Measurements from ENCODE around the gene ZNF182.

ZNF182 gene

GRCh38 chrX:48003758-48004457 lies at the start of gene ZNF182 (continued):
- no peak for TF ChIP-seq ZNF114 (tag by site-specific recombination; IDR thresholded peaks at IDR 0.05)
- TF ChIP-seq ZNF404 (tag by site-specific recombination; IDR thresholded peaks at IDR 0.05): no peak
- TF ChIP-seq, protein P1, sequence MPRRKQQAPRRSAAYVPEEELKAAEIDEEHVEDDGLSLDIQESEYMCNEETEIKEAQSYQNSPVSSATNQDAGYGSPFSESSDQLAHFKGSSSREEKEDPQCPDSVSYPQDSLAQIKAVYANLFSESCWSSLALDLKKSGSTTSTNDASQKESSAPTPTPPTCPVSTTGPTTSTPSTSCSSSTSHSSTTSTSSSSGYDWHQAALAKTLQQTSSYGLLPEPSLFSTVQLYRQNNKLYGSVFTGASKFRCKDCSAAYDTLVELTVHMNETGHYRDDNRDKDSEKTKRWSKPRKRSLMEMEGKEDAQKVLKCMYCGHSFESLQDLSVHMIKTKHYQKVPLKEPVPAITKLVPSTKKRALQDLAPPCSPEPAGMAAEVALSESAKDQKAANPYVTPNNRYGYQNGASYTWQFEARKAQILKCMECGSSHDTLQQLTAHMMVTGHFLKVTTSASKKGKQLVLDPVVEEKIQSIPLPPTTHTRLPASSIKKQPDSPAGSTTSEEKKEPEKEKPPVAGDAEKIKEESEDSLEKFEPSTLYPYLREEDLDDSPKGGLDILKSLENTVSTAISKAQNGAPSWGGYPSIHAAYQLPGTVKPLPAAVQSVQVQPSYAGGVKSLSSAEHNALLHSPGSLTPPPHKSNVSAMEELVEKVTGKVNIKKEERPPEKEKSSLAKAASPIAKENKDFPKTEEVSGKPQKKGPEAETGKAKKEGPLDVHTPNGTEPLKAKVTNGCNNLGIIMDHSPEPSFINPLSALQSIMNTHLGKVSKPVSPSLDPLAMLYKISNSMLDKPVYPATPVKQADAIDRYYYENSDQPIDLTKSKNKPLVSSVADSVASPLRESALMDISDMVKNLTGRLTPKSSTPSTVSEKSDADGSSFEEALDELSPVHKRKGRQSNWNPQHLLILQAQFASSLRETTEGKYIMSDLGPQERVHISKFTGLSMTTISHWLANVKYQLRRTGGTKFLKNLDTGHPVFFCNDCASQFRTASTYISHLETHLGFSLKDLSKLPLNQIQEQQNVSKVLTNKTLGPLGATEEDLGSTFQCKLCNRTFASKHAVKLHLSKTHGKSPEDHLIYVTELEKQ (tag by site-specific recombination; IDR thresholded peaks at IDR 0.05; ENCODE audit: borderline replicate concordance): no peak
- no peak for TF ChIP-seq ZNF571 (tag by site-specific recombination; IDR thresholded peaks at IDR 0.05)
- TF ChIP-seq ZNF174 (tag by site-specific recombination; IDR thresholded peaks at IDR 0.05): no peak
- TF ChIP-seq, protein P2, sequence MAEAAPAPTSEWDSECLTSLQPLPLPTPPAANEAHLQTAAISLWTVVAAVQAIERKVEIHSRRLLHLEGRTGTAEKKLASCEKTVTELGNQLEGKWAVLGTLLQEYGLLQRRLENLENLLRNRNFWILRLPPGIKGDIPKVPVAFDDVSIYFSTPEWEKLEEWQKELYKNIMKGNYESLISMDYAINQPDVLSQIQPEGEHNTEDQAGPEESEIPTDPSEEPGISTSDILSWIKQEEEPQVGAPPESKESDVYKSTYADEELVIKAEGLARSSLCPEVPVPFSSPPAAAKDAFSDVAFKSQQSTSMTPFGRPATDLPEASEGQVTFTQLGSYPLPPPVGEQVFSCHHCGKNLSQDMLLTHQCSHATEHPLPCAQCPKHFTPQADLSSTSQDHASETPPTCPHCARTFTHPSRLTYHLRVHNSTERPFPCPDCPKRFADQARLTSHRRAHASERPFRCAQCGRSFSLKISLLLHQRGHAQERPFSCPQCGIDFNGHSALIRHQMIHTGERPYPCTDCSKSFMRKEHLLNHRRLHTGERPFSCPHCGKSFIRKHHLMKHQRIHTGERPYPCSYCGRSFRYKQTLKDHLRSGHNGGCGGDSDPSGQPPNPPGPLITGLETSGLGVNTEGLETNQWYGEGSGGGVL (tag by site-specific recombination; IDR thresholded peaks at IDR 0.05): no peak
- TF ChIP-seq BCL11B (tag by site-specific recombination; IDR thresholded peaks at IDR 0.05; ENCODE audit: low read depth): no peak
- TF ChIP-seq ZNF354C (tag by site-specific recombination; IDR thresholded peaks at IDR 0.05; ENCODE audit: borderline replicate concordance, low read depth): no peak
- TF ChIP-seq ZFP37 (tag by site-specific recombination; IDR thresholded peaks at IDR 0.05): no peak
- no peak for TF ChIP-seq ZNF560 (tag by site-specific recombination; IDR thresholded peaks at IDR 0.05; ENCODE audit: borderline replicate concordance)
- TF ChIP-seq, protein P3, sequence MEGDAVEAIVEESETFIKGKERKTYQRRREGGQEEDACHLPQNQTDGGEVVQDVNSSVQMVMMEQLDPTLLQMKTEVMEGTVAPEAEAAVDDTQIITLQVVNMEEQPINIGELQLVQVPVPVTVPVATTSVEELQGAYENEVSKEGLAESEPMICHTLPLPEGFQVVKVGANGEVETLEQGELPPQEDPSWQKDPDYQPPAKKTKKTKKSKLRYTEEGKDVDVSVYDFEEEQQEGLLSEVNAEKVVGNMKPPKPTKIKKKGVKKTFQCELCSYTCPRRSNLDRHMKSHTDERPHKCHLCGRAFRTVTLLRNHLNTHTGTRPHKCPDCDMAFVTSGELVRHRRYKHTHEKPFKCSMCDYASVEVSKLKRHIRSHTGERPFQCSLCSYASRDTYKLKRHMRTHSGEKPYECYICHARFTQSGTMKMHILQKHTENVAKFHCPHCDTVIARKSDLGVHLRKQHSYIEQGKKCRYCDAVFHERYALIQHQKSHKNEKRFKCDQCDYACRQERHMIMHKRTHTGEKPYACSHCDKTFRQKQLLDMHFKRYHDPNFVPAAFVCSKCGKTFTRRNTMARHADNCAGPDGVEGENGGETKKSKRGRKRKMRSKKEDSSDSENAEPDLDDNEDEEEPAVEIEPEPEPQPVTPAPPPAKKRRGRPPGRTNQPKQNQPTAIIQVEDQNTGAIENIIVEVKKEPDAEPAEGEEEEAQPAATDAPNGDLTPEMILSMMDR (tag by site-specific recombination; IDR thresholded peaks at IDR 0.05): no peak
- no peak for TF ChIP-seq SETDB1 (IDR thresholded peaks at IDR 0.05; ENCODE audit: insufficient read length, low read length)
- TF ChIP-seq GLIS1 (tag by site-specific recombination; IDR thresholded peaks at IDR 0.05): peak; percentile 26; the same call in 1 of the 2 replicates
- TF ChIP-seq ZNF658 (tag by site-specific recombination; IDR thresholded peaks at IDR 0.05): no peak
- TF ChIP-seq ZNF19 (tag by site-specific recombination; IDR thresholded peaks at IDR 0.05; ENCODE audit: low read depth): no peak
- TF ChIP-seq ZNF768 (tag by site-specific recombination; IDR thresholded peaks at IDR 0.05): no peak
- no peak for TF ChIP-seq ZNF473 (tag by site-specific recombination; IDR thresholded peaks at IDR 0.05)
- no peak for TF ChIP-seq ZNF223 (tag by site-specific recombination; IDR thresholded peaks at IDR 0.05)
- no peak for TF ChIP-seq YY2 (tag by site-specific recombination; IDR thresholded peaks at IDR 0.05)
- TF ChIP-seq, protein P4, sequence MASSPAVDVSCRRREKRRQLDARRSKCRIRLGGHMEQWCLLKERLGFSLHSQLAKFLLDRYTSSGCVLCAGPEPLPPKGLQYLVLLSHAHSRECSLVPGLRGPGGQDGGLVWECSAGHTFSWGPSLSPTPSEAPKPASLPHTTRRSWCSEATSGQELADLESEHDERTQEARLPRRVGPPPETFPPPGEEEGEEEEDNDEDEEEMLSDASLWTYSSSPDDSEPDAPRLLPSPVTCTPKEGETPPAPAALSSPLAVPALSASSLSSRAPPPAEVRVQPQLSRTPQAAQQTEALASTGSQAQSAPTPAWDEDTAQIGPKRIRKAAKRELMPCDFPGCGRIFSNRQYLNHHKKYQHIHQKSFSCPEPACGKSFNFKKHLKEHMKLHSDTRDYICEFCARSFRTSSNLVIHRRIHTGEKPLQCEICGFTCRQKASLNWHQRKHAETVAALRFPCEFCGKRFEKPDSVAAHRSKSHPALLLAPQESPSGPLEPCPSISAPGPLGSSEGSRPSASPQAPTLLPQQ (tag by site-specific recombination; IDR thresholded peaks at IDR 0.05): peak; percentile 33; the same call in 1 of the 2 replicates
- TF ChIP-seq ZNF624 (tag by site-specific recombination; IDR thresholded peaks at IDR 0.05): no peak
- TF ChIP-seq REPIN1 (tag by site-specific recombination; IDR thresholded peaks at IDR 0.05; ENCODE audit: low read depth): no peak
- TF ChIP-seq ZNF837 (tag by site-specific recombination; IDR thresholded peaks at IDR 0.05): no peak
- 0 out of 2 replicates have a peak, but pooled peaks have one; percentile 61 for TF ChIP-seq ZNF580 (tag by site-specific recombination; IDR thresholded peaks at IDR 0.05)
- no peak for TF ChIP-seq BCL6B (tag by site-specific recombination; IDR thresholded peaks at IDR 0.05)
- TF ChIP-seq, protein P5, sequence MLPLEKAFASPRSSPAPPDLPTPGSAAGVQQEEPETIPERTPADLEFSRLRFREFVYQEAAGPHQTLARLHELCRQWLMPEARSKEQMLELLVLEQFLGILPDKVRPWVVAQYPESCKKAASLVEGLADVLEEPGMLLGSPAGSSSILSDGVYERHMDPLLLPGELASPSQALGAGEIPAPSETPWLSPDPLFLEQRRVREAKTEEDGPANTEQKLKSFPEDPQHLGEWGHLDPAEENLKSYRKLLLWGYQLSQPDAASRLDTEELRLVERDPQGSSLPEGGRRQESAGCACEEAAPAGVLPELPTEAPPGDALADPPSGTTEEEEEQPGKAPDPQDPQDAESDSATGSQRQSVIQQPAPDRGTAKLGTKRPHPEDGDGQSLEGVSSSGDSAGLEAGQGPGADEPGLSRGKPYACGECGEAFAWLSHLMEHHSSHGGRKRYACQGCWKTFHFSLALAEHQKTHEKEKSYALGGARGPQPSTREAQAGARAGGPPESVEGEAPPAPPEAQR (tag by site-specific recombination; IDR thresholded peaks at IDR 0.05): no peak
- no peak for TF ChIP-seq ZNF121 (tag by site-specific recombination; IDR thresholded peaks at IDR 0.05)
- peak; percentile 89 for TF ChIP-seq ZNF335 (tag by site-specific recombination; conservative IDR thresholded peaks at IDR 0.05)
- TF ChIP-seq ZNF529 (tag by site-specific recombination; IDR thresholded peaks at IDR 0.05; ENCODE audit: insufficient replicate concordance): no peak
